ENCODE data around the gene LYSET.

GRCh38 chr14:93137864-93138263 is 47.3 kb upstream of the LYSET start:
- TF ChIP-seq CTCF (IDR thresholded peaks at IDR 0.05) = peak; percentile 15 to 47 (median 16)
- no peak for TF ChIP-seq POLR2A (IDR thresholded peaks at IDR 0.05)

Data from right lobe of liver (tissue), 4 donors.